Upper lobe of left lung (tissue), 6 donors: ENCODE data around the gene FAM78B. TPM values are rescaled to one million over a fixed set of nuclear protein-coding genes. Genes with fewer than 3 reads are reported as not detected.

Experiments
- ATAC-seq, 2 donors: fragments of 200-7000 bp; cut with Tn5 transposase; one replicate each; pipeline ENCODE4 v1.9.1; 2022; ENCODE audit warnings: mild to moderate bottlenecking in 2 of 2, moderate library complexity in 2 of 2; ENCODE audit not compliant: low FRiP score in 2 of 2
- DNase-seq, 2 donors: peaks; one replicate each; pipeline ENCODE4 v3.0.0-alpha.2; 2019 to 2020
- H3K27ac ChIP-seq, 4 donors: fragments of 200-600 bp; sonication (generic); one replicate each; pipeline ENCODE4 v1.5.1; 2016 to 2019
- H3K27me3 ChIP-seq, 4 donors: fragments of 200-600 bp; sonication (generic); one replicate each; pipeline ENCODE4 v1.5.1; 2017 to 2019
- H3K36me3 ChIP-seq, 4 donors: fragments of 200-600 bp; sonication (generic); one replicate each; pipeline ENCODE4 v1.5.1; 2016 to 2019
- H3K4me1 ChIP-seq, 4 donors: fragments of 200-600 bp; sonication (generic); one replicate each; pipeline ENCODE4 v1.5.1; 2018 to 2019
- H3K4me3 ChIP-seq, 4 donors: fragments of 200-600 bp; sonication (generic); one replicate each; pipeline ENCODE4 v1.5.1; 2017 to 2019; ENCODE audit warnings: mild to moderate bottlenecking in 2 of 4, moderate library complexity in 1 of 4
- H3K9me3 ChIP-seq, 4 donors: fragments of 200-600 bp; sonication (generic); one replicate each; pipeline ENCODE4 v1.5.1; 2018 to 2019
- CTCF ChIP-seq, 6 experiments: fragments of 450-650 bp in 4 of 6; fragments of 200-600 bp in 2 of 6; sonication (generic) in 2 of 6; IDR thresholded peaks; one replicate each; pipeline ENCODE4 v1.5.1; 2016 to 2019; ENCODE audit warnings: antibody characterized with exemption in 6 of 6
- EP300 ChIP-seq, 4 donors: sonication (generic); formaldehyde crosslinking; IDR thresholded peaks; one replicate each; pipeline ENCODE4 v1.5.1; 2017; ENCODE audit warnings: antibody characterized with exemption in 4 of 4, control low read depth in 2 of 4
- POLR2A ChIP-seq, 4 donors: fragments of 450-650 bp; IDR thresholded peaks; one replicate each; pipeline ENCODE4 v1.5.1; 2016 to 2017; ENCODE audit warnings: antibody characterized with exemption in 4 of 4, mild to moderate bottlenecking in 2 of 4
- POLR2AphosphoS5 ChIP-seq, 2 donors: sonication (generic); formaldehyde crosslinking; IDR thresholded peaks; one replicate each; pipeline ENCODE4 v1.5.1; 2017; ENCODE audit warnings: antibody characterized with exemption in 2 of 2
- WGBS, 2 donors: methylation state at CpG; one replicate each; pipeline ENCODE4 v1.1.5; 2017 to 2018; 5-methylcytosine and 5-hydroxymethylcytosine counted together
- total RNA-seq, 6 donors: library from RNA; depleted of rRNA in 4 of 6; stranded (reverse); fragments of >200 nt in 4 of 6; gene quantifications; one replicate each; pipeline versions ENCODE4 v1.1.0 to v1.2.1, GENCODE V29; 2016 to 2021
- donor health status: DM: no; HTN: no; CAD: no; lungs with moderate emphysema.
- donor health status: DM: no; HTN: yes; CAD: no; lungs with severe emphysema.

The FAM78B gene
- total RNA-seq, 6 donors from 2014 or later = 0.80 to 1.3 (median 1.00) TPM; not detected in 2

- 72 to 79% methylated on average over 6 of the region's 6 CpGs for WGBS, 2 donors
- no peak for DNase-seq
- H3K27me3 ChIP-seq = no peaks in the 10 kb centered on the region
- no peaks in the 10 kb centered on the region for H3K36me3 ChIP-seq
- no peak overlapping the region for H3K4me3 ChIP-seq
- TF ChIP-seq POLR2A (IDR thresholded peaks at IDR 0.05) (no peak), CTCF (IDR thresholded peaks at IDR 0.05) (no peak), POLR2AphosphoS5 (IDR thresholded peaks at IDR 0.05) (no peak), EP300 (IDR thresholded peaks at IDR 0.05) (no peak)
- no peaks in the 10 kb centered on the region for H3K9me3 ChIP-seq
- H3K4me1 ChIP-seq = no peaks in the 10 kb centered on the region
- no peak for ATAC-seq
- no peak overlapping the region for H3K27ac ChIP-seq
Measured at GRCh38 chr1:166086113-166086883, 80.5 kb downstream of the FAM78B start.

DNA sequence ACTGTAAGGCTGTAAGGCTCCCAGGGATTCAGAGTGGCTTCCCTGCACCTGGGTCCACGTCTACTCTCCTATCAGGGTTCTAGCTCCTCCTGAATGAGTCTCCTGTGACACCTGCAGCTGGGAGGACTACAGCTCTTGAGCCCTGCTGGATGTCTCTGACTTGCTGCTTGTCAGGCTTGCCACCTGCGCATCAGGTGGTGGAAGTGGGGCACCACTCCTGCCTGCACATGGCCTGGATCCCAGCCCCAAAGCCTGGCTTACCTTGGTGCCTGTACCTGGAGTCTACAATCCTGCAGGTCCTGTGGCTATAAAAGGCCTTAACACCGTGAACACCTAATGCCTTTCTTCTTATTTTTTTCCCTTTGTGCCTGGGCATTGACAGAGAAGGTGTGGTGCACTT lies 82.2 kb downstream of the FAM78B start:
- peaks cover 0 to 6% (median 0%) of the 10 kb centered on the region in 4 donors for H3K4me1 ChIP-seq
- no peaks in the 10 kb centered on the region for H3K9me3 ChIP-seq
- 79 to 87% methylated on average over 3 of the region's 3 CpGs for WGBS, 2 donors
- H3K27ac ChIP-seq = no peak overlapping the region
- H3K4me3 ChIP-seq = no peak overlapping the region
- TF ChIP-seq POLR2AphosphoS5 (IDR thresholded peaks at IDR 0.05) (no peak), EP300 (IDR thresholded peaks at IDR 0.05) (no peak), CTCF (IDR thresholded peaks at IDR 0.05) (no peak), POLR2A (IDR thresholded peaks at IDR 0.05) (no peak)
- H3K36me3 ChIP-seq = no peaks in the 10 kb centered on the region
- no peaks in the 10 kb centered on the region for H3K27me3 ChIP-seq
- DNase-seq = peak in 1 of 2 donors; percentile 10
- ATAC-seq = no peak

GRCh38 chr1:166083887-166084286 lies 82.9 kb downstream of the FAM78B start:
- no peak for DNase-seq
- WGBS, 2 donors = 38 to 39% methylated on average over 2 of the region's 2 CpGs

DNA sequence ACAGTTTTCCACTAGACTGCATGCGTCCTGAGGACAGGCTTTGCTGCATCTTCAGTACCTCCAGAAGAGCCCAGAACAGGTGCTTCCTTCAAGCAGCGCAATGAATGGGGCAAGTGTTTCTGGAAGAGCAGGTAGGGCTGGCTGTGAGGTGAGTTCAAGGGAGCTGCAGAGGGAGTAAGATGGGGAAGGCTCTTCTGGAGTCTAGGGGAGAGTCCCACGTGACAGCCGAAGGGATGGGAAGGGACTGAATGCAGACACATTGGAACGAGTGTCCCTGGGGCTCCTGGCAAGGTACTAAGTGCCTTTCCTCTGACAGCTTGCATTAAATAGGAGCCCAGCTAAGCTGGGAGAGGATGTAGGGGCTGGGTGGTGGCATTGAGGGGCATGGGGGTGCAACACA lies 84.2 kb downstream of the FAM78B start:
- no peak for TF ChIP-seq EP300 (IDR thresholded peaks at IDR 0.05)
- TF ChIP-seq CTCF (IDR thresholded peaks at IDR 0.05) = no peak
- TF ChIP-seq POLR2AphosphoS5 (IDR thresholded peaks at IDR 0.05) = no peak
- no peak for TF ChIP-seq POLR2A (IDR thresholded peaks at IDR 0.05)
- no peak for DNase-seq
- no peak for ATAC-seq

More at GRCh38 chr1:166083887-166084286, 82.9 kb downstream of the FAM78B start:
- TF ChIP-seq POLR2AphosphoS5 (IDR thresholded peaks at IDR 0.05) = no peak
- no peak for TF ChIP-seq POLR2A (IDR thresholded peaks at IDR 0.05)
- TF ChIP-seq EP300 (IDR thresholded peaks at IDR 0.05) = no peak
- TF ChIP-seq CTCF (IDR thresholded peaks at IDR 0.05) = no peak
- no peaks in the 10 kb centered on the region for H3K9me3 ChIP-seq
- H3K27me3 ChIP-seq = no peaks in the 10 kb centered on the region
- no peak overlapping the region for H3K4me3 ChIP-seq
- ATAC-seq = no peak
- H3K27ac ChIP-seq = no peak overlapping the region
- peaks cover 0 to 6% (median 0%) of the 10 kb centered on the region in 4 donors for H3K4me1 ChIP-seq
- H3K36me3 ChIP-seq = no peaks in the 10 kb centered on the region

More for the DNA sequence above, 84.2 kb downstream of the FAM78B start:
- Histone ChIP-seq H3K9me3 (no peaks in the 10 kb centered on the region), H3K27me3 (no peaks in the 10 kb centered on the region), H3K4me3 (no peak overlapping the region), H3K27ac (no peak overlapping the region), H3K4me1 (peaks cover 0 to 6% (median 0%) of the 10 kb centered on the region in 4 donors), H3K36me3 (no peaks in the 10 kb centered on the region)
- WGBS, 2 donors = 91 to 93% methylated on average over 5 of the region's 5 CpGs
